Measurements from ENCODE around the gene CELSR3.

CELSR3 gene

GRCh38 chr3:48685603-48686511, 23.2 kb upstream of the CELSR3 start, which contains the start of gene NCKIPSD:
Gene NCKIPSD, minus strand, starts transcription at chr3:48685915. Its CDS starts 108 bp downstream, at chr3:48685807.
- DNase-seq: peak; percentile 95

- no peak for DNase-seq
Observed at GRCh38 chr3:48685293-48685602, 22.6 kb upstream of the CELSR3 start.

GRCh38 chr3:48684480-48685143, 21.9 kb upstream of the CELSR3 start:
- no peak for DNase-seq

- no peak for DNase-seq
Observed at GRCh38 chr3:48684054-48684349, 21.3 kb upstream of the CELSR3 start.

- DNase-seq: no peak
Observed at GRCh38 chr3:48682786-48683185, 20.1 kb upstream of the CELSR3 start.

- DNase-seq: no peak
Observed at GRCh38 chr3:48681974-48682610, 19.4 kb upstream of the CELSR3 start.

- DNase-seq: no peak
Observed at GRCh38 chr3:48681541-48681880, 18.8 kb upstream of the CELSR3 start.

- DNase-seq: no peak
Observed at GRCh38 chr3:48680811-48681540, 18.3 kb upstream of the CELSR3 start.

GRCh38 chr3:48679411-48680391, 17.0 kb upstream of the CELSR3 start:
- no peak for DNase-seq

GRCh38 chr3:48678566-48679380, 16.1 kb upstream of the CELSR3 start:
- no peak for DNase-seq

GRCh38 chr3:48678056-48678455, 15.4 kb upstream of the CELSR3 start:
- no peak for DNase-seq

GRCh38 chr3:48674505-48674904, 11.8 kb upstream of the CELSR3 start:
- no peak for DNase-seq

GRCh38 chr3:48672522-48672921, 9.8 kb upstream of the CELSR3 start:
- no peak for DNase-seq

- DNase-seq: no peak
Observed at GRCh38 chr3:48664929-48665328, 2.2 kb upstream of the CELSR3 start.

GRCh38 chr3:48664313-48664644, 1.6 kb upstream of the CELSR3 start:
- no peak for DNase-seq

- DNase-seq: peak; percentile 91
Observed at GRCh38 chr3:48663489-48664312, 1.0 kb upstream of the CELSR3 start.

- DNase-seq: no peak
Observed at GRCh38 chr3:48662145-48662752, 437 bp downstream of the CELSR3 start.

- no peak for DNase-seq
Observed at GRCh38 chr3:48661501-48662144, 1.1 kb downstream of the CELSR3 start.

- no peak for DNase-seq
Observed at GRCh38 chr3:48660800-48661400, 1.8 kb downstream of the CELSR3 start.

Data from 8988T (cell line).